ENCODE results near the gene FALEC.

The FALEC gene

GRCh38 chr1:150479370-150479769 lies 36.2 kb upstream of the FALEC start:
- Histone ChIP-seq H3K4me2 (no peak overlapping the region), H3K27ac (no peak overlapping the region), H3K27me3 (no peaks in the 10 kb centered on the region), H3K9ac (no peak overlapping the region), H3K9me3 (replicated peaks in 1 of 11) (no peaks in the 10 kb centered on the region), H4K20me1 (peaks cover 0 to 9% (median 0%) of the 10 kb centered on the region in 11 experiments; a peak in 2 of 22 replicates), H3K4me3 (no peak overlapping the region), H3K36me3 (peaks cover 0 to 11% (median under 1%) of the 10 kb centered on the region in 11 experiments; a peak in 7 of 22 replicates), H3K4me1 (no peaks in the 10 kb centered on the region)
- no peak for TF ChIP-seq Cebpa-rat (IDR thresholded peaks at IDR 0.05)

- H3K36me3 ChIP-seq, result peaks cover 0 to 7% (median 0%) of the 10 kb centered on the region in 11 experiments; a peak in 5 of 22 replicates
- no peak overlapping the region for H3K27ac ChIP-seq
- no peaks in the 10 kb centered on the region for H3K27me3 ChIP-seq
- peaks cover 0 to 3% (median 0%) of the 10 kb centered on the region in 10 experiments; a peak in 1 of 20 replicates for H3K4me1 ChIP-seq
- no peak for TF ChIP-seq Cebpa-rat (IDR thresholded peaks at IDR 0.05)
- no peaks in the 10 kb centered on the region for H3K9me3 ChIP-seq (replicated peaks in 1 of 11)
- no peak overlapping the region for H3K9ac ChIP-seq
- no peak overlapping the region for H3K4me3 ChIP-seq
- H4K20me1 ChIP-seq, result peaks cover 0 to 9% (median 0%) of the 10 kb centered on the region in 11 experiments; a peak in 2 of 22 replicates
- no peak overlapping the region for H3K4me2 ChIP-seq
These were observed 35.6 kb upstream of the FALEC start for GRCh38 chr1:150479927-150480352.

- Histone ChIP-seq H4K20me1 (no peaks in the 10 kb centered on the region), H3K27ac (no peak overlapping the region), H3K4me1 (peaks cover 12 to 26% (median 16%) of the 10 kb centered on the region in 10 experiments), H3K9me3 (replicated peaks in 1 of 11) (no peaks in the 10 kb centered on the region), H3K27me3 (no peaks in the 10 kb centered on the region), H3K4me2 (no peak overlapping the region), H3K36me3 (peaks cover 0 to 8% (median 6%) of the 10 kb centered on the region in 11 experiments; a peak in 11 of 22 replicates), H3K9ac (no peak overlapping the region), H3K4me3 (no peak overlapping the region)
- TF ChIP-seq Cebpa-rat (IDR thresholded peaks at IDR 0.05), result no peak
These were observed 31.1 kb upstream of the FALEC start for GRCh38 chr1:150484431-150484830.

GRCh38 chr1:150484861-150485260 lies 30.7 kb upstream of the FALEC start:
- Histone ChIP-seq H3K27ac (no peak overlapping the region), H3K4me2 (peak overlapping the region in 1 of 11 experiments; percentile 3; a peak in 2 of 22 replicates), H3K27me3 (no peaks in the 10 kb centered on the region), H3K9ac (no peak overlapping the region; a peak in 1 of 22 replicates), H3K36me3 (peaks cover 3 to 13% (median 9%) of the 10 kb centered on the region in 11 experiments; a peak in 12 of 22 replicates), H3K4me3 (no peak overlapping the region), H3K9me3 (replicated peaks in 1 of 11) (no peaks in the 10 kb centered on the region), H4K20me1 (no peaks in the 10 kb centered on the region), H3K4me1 (peaks cover 12 to 26% (median 16%) of the 10 kb centered on the region in 10 experiments)
- no peak for TF ChIP-seq Cebpa-rat (IDR thresholded peaks at IDR 0.05)

GRCh38 chr1:150486966-150487762 lies 28.4 kb upstream of the FALEC start, which contains the start of gene TARS2:
TSS of gene TARS2 (plus strand) at chr1:150487419. CDS start at chr1:150487451, 32 bp downstream.
- peaks cover 24 to 36% (median 31%) of the 10 kb centered on the region in 11 experiments for H3K36me3 ChIP-seq
- no peaks in the 10 kb centered on the region for H4K20me1 ChIP-seq
- peaks cover 12 to 26% (median 16%) of the 10 kb centered on the region in 10 experiments for H3K4me1 ChIP-seq
- no peaks in the 10 kb centered on the region for H3K27me3 ChIP-seq
- peak within 1 kb of the TSS; percentile 82 to 92 (median 89) for H3K9ac ChIP-seq
- H3K27ac ChIP-seq, result peak within 1 kb of the TSS; percentile 77 to 94 (median 88)
- peak within 1 kb of the TSS; percentile 69 to 87 (median 77) for H3K4me3 ChIP-seq
- peak within 1 kb of the TSS; percentile 85 to 100 (median 94) for H3K4me2 ChIP-seq
- H3K9me3 ChIP-seq (replicated peaks in 1 of 11), result no peaks in the 10 kb centered on the region
- no peak for TF ChIP-seq Cebpa-rat (IDR thresholded peaks at IDR 0.05)

- peaks cover 12 to 26% (median 16%) of the 10 kb centered on the region in 10 experiments for H3K4me1 ChIP-seq
- no peak for TF ChIP-seq Cebpa-rat (IDR thresholded peaks at IDR 0.05)
- H4K20me1 ChIP-seq, result no peaks in the 10 kb centered on the region
- peak overlapping the region; percentile 69 to 87 (median 77) for H3K4me3 ChIP-seq
- H3K9ac ChIP-seq, result peak overlapping the region; percentile 82 to 92 (median 89)
- peaks cover 30 to 41% (median 36%) of the 10 kb centered on the region in 11 experiments for H3K36me3 ChIP-seq
- no peaks in the 10 kb centered on the region for H3K27me3 ChIP-seq
- H3K27ac ChIP-seq, result peak overlapping the region; percentile 60 to 94 (median 88)
- H3K9me3 ChIP-seq (replicated peaks in 1 of 11), result no peaks in the 10 kb centered on the region
- peak overlapping the region; percentile 85 to 100 (median 94) for H3K4me2 ChIP-seq
These were observed 27.8 kb upstream of the FALEC start for GRCh38 chr1:150487763-150488115.

GRCh38 chr1:150493175-150493574 lies 22.4 kb upstream of the FALEC start:
- TF ChIP-seq Cebpa-rat (IDR thresholded peaks at IDR 0.05), result no peak
- H4K20me1 ChIP-seq, result no peaks in the 10 kb centered on the region

GRCh38 chr1:150498342-150498741 lies 17.2 kb upstream of the FALEC start:
- Histone ChIP-seq H3K9ac (peak overlapping the region in 9 of 11 experiments; percentile 15 to 73 (median 60); a peak in 17 of 22 replicates), H3K4me2 (peak overlapping the region in 10 of 11 experiments; percentile 10 to 91 (median 80); a peak in 18 of 22 replicates), H4K20me1 (no peaks in the 10 kb centered on the region), H3K27me3 (no peaks in the 10 kb centered on the region), H3K36me3 (peaks cover 39 to 91% (median 72%) of the 10 kb centered on the region in 11 experiments), H3K4me3 (peak overlapping the region in 5 of 10 experiments; percentile 11 to 29 (median 22); a peak in 4 of 20 replicates), H3K27ac (peak overlapping the region in 10 of 11 experiments; percentile 27 to 84 (median 77); a peak in 18 of 22 replicates), H3K9me3 (replicated peaks in 1 of 11) (no peaks in the 10 kb centered on the region), H3K4me1 (peaks cover 0 to 23% (median 14%) of the 10 kb centered on the region in 10 experiments; a peak in 18 of 20 replicates)
- TF ChIP-seq Cebpa-rat (IDR thresholded peaks at IDR 0.05), result no peak

More at GRCh38 chr1:150493175-150493574, 22.4 kb upstream of the FALEC start:
- Histone ChIP-seq H3K27ac (no peak overlapping the region), H3K27me3 (no peaks in the 10 kb centered on the region), H3K4me1 (peaks cover 7 to 21% (median 14%) of the 10 kb centered on the region in 10 experiments), H3K9me3 (replicated peaks in 1 of 11) (no peaks in the 10 kb centered on the region), H3K4me3 (no peak overlapping the region), H3K4me2 (no peak overlapping the region), H3K9ac (no peak overlapping the region), H3K36me3 (peaks cover 48 to 87% (median 73%) of the 10 kb centered on the region in 11 experiments)

- Histone ChIP-seq H3K27me3 (no peaks in the 10 kb centered on the region), H3K27ac (0 out of 22 replicates have a peak overlapping the region, but pooled peaks of 1 of the 11 experiments have one; percentile 1), H3K4me1 (peaks cover 32 to 44% (median 40%) of the 10 kb centered on the region in 10 experiments), H3K36me3 (peaks cover 38 to 73% (median 63%) of the 10 kb centered on the region in 11 experiments), H4K20me1 (peaks cover 0 to 4% (median 0%) of the 10 kb centered on the region in 11 experiments; a peak in 2 of 22 replicates), H3K4me2 (no peak overlapping the region), H3K9ac (peak overlapping the region in 1 of 11 experiments; percentile 2; a peak in 1 of 22 replicates), H3K9me3 (replicated peaks in 1 of 11) (no peaks in the 10 kb centered on the region), H3K4me3 (no peak overlapping the region)
- TF ChIP-seq Cebpa-rat (IDR thresholded peaks at IDR 0.05), result no peak
These were observed 10.1 kb upstream of the FALEC start for GRCh38 chr1:150505431-150505830.
